HUES6 (cell line): ENCODE measurements around the gene GZMH.
"Not testable (repeated sequence)": the region's sequence is repeated elsewhere in the genome, so short reads cannot be mapped to it uniquely, and the experiment has no call there.

Experiments used
- H3K27ac ChIP-seq: 2 replicates; pipeline ENCODE4 v1.7.0; 2013; ENCODE audit warnings: low read depth, mild to moderate bottlenecking, low read length, inconsistent platforms
- H3K27me3 ChIP-seq: 2 replicates; pipeline ENCODE4 v1.6.1; 2013; ENCODE audit warnings: low read length; ENCODE audit not compliant: control insufficient read depth, insufficient read depth
- H3K36me3 ChIP-seq: 2 replicates; pipeline ENCODE4 v1.6.1; 2013; ENCODE audit warnings: low read length; ENCODE audit not compliant: control insufficient read depth, insufficient read depth
- H3K4me1 ChIP-seq: 2 replicates; pipeline ENCODE4 v1.6.1; 2013; ENCODE audit warnings: low read length; ENCODE audit not compliant: control insufficient read depth, insufficient read depth
- H3K4me3 ChIP-seq: 2 replicates; pipeline ENCODE4 v1.5.1; 2013; ENCODE audit warnings: low read depth, low read length
- H3K9ac ChIP-seq: one replicate; pipeline ENCODE4 v1.6.1; 2013; ENCODE audit warnings: mild to moderate bottlenecking, low read length
- H3K9me3 ChIP-seq: 2 replicates; pipeline ENCODE4 v1.6.1; 2013; ENCODE audit warnings: low read depth, low read length; ENCODE audit not compliant: control insufficient read depth, insufficient read depth

Gene GZMH

GRCh38 chr14:24591004-24591403, 18.5 kb downstream of the GZMH start:
- H3K36me3 ChIP-seq, H3K27me3 ChIP-seq, H3K27ac ChIP-seq, H3K4me1 ChIP-seq, H3K9ac ChIP-seq, H3K4me3 ChIP-seq: not testable (repeated sequence)
- peaks cover 23% of the 10 kb centered on the region; the same call in 1 of the 2 replicates for H3K9me3 ChIP-seq

DNA sequence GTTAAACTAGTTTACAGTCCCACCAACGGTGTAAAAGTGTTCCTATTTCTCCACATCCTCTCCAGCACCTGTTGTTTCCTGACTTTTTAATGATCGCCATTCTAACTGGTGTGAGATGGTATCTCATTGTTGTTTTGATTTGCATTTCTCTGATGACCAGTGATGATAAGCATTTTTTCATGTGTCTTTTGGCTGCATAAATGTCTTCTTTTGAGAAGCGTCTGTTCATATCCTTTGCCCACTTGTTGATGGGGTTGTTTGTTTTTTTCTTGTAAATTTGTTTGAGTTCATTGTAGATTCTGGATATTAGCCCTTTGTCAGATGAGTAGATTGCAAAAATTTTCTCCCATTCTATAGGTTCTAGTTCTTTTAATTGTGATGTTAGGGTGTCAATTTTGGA, 25.1 kb downstream of the GZMH start:
- H3K9ac ChIP-seq, H3K4me3 ChIP-seq, H3K36me3 ChIP-seq, H3K27ac ChIP-seq, H3K4me1 ChIP-seq, H3K27me3 ChIP-seq: not testable (repeated sequence)
- peaks cover 11% of the 10 kb centered on the region; the same call in 1 of the 2 replicates for H3K9me3 ChIP-seq

DNA sequence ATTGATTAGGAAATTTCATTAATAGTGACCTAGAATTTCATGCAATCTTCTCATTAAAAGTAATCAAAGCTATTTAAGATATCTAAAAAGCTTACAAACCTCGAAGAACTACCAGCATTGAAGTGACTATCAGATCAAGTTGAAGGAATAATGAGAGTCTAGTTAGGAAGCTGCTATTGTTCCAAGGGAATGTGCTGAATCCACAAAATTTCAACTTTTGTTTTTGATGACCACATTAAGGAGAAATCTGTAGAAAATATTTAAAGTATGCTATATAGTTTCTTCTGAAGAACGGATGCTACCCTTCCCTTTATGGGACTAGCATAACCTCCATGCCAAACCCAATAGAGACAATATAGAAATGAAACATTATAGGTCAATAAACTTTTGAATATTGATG, 30.9 kb downstream of the GZMH start:
- H3K9me3 ChIP-seq: no peaks in the 10 kb centered on the region
- H3K36me3 ChIP-seq: no peaks in the 10 kb centered on the region
- no peaks in the 10 kb centered on the region for H3K27me3 ChIP-seq
- H3K27ac ChIP-seq: no peak overlapping the region
- no peak overlapping the region for H3K4me3 ChIP-seq
- 0 out of 2 replicates have a peak, but pooled peaks cover 4% of the 10 kb centered on the region for H3K4me1 ChIP-seq
- H3K9ac ChIP-seq: no peak overlapping the region

DNA sequence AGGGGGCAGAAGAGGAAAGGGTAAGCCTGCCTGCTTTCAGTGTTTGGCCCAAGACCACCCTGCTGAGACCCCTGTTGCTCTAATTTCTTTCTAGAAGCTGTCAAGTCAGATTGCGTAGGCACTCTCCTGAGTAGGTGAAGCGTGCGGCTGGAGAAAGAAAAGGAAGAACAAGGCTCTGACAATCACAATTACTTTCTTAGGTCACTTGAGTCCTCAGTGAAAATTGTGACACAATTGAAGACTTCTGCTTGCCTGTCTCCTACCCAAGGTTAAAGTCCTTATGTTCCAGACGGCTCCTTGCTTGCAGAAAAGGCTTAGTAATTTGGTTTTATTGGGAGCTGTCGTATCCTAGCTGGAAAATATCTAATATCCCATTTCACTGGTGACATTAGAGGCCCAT, 32.7 kb downstream of the GZMH start:
- Histone ChIP-seq H3K27me3 (no peaks in the 10 kb centered on the region), H3K4me3 (no peak overlapping the region), H3K9me3 (no peaks in the 10 kb centered on the region), H3K9ac (no peak overlapping the region), H3K36me3 (no peaks in the 10 kb centered on the region), H3K27ac (no peak overlapping the region), H3K4me1 (0 out of 2 replicates have a peak, but pooled peaks cover 4% of the 10 kb centered on the region)

DNA sequence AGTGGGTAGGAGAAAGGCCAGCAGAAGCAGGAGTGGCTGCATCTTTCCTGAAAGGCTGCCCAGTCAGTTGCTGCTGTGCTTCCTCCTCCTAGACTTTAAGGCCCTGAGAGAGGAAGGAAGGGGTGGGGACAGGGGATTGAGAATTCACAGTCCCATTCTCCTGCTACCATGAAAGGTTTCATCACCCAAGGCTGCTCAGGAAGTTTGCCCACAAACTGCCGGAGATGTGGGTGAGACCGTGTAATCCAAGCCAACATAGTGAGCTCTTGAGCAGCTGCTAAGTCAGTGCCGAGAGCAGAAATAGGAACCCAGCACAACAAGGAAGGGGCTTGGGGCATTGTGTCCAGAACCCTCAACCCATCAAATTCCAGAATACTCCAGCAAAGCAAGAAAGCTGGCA, 33.3 kb downstream of the GZMH start, which contains the start of gene CTSG:
TSS of gene CTSG (minus strand) at position 69 of the 400 bp plus-strand sequence. CDS start at position 42, 27 bp downstream.
- Histone ChIP-seq H3K4me3 (no peak within 1 kb of the TSS), H3K27me3 (no peaks in the 10 kb centered on the region), H3K36me3 (no peaks in the 10 kb centered on the region), H3K27ac (no peak within 1 kb of the TSS), H3K9me3 (no peaks in the 10 kb centered on the region), H3K9ac (no peak within 1 kb of the TSS), H3K4me1 (0 out of 2 replicates have a peak, but pooled peaks cover 4% of the 10 kb centered on the region)

DNA sequence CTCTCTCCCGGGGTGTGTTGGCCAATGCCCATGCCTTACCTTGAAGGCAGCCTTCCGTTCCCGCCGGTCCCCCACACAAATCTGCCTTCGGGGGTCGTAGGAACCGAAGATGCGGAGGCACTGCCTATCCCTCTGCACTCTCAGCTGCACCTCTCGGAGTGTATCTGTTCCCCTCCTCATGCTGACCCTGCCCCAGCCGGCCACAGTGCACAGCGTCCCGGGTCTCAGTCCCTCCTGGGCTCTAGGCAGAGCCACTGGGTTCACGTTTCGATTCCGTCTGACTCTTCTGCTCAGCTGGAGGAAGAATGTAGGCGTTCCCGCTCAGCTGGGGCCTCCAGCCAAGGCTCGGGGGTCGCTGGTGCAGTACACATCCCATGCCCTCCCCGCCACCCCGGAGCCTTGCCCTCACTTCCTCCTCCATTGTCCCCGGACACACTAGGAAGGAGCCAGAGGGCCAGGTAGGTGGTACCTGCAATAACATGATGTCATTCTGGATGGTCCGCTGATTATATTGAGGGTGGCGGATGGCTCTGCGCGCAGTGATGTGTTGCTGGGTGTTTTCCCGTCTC, 35.2 kb downstream of the GZMH start:
- Histone ChIP-seq H3K27ac (no peak overlapping the region), H3K27me3 (no peaks in the 10 kb centered on the region), H3K9me3 (no peaks in the 10 kb centered on the region), H3K9ac (no peak overlapping the region), H3K4me3 (no peak overlapping the region), H3K36me3 (no peaks in the 10 kb centered on the region), H3K4me1 (0 out of 2 replicates have a peak, but pooled peaks cover 4% of the 10 kb centered on the region)

DNA sequence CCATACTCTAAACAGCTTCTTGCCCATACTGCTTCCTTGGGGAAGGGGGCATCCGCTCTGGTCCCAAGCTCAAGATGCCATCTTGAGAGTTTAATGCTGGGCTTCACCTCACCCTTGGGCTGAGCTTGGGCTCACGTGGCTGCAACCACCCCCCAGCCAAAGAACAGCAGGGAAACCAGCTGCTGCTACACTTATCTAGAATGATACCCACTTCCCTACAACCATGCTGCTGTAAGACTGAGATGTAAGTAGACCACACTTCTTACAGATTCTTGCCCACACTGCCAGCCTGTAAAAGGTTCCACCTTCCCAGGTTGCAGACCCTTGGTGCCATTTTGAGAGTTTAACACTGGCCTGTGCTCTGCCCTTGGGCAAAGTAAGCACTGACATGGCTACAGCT, 43.2 kb downstream of the GZMH start:
- Histone ChIP-seq H3K4me3 (no peak overlapping the region), H3K4me1 (no peaks in the 10 kb centered on the region), H3K36me3 (no peaks in the 10 kb centered on the region), H3K27ac (no peak overlapping the region), H3K9me3 (peaks cover 16% of the 10 kb centered on the region; the same call in 1 of the 2 replicates), H3K27me3 (no peaks in the 10 kb centered on the region), H3K9ac (no peak overlapping the region)

DNA sequence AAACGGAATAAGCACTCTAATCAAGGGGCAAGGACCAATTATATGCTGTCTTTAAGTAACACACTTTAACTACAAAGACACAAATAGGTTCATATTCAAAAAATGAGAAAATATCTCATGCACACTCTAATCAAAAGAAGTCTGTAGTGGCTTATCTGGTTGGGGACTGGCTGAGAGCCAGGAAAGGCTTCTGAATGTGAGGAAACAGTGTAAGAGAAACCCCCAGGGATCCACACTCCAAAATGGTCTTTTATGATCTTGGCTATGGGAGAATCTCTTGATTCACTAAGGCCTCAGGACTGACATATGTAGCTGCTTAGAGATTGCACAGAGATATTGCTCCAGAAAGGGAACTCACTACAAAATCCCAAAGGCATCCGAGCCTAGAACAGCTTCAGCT, 43.7 kb downstream of the GZMH start:
- no peak overlapping the region for H3K9ac ChIP-seq
- no peak overlapping the region for H3K4me3 ChIP-seq
- no peaks in the 10 kb centered on the region for H3K27me3 ChIP-seq
- H3K4me1 ChIP-seq: no peaks in the 10 kb centered on the region
- peaks cover 16% of the 10 kb centered on the region; the same call in 1 of the 2 replicates for H3K9me3 ChIP-seq
- H3K36me3 ChIP-seq: no peaks in the 10 kb centered on the region
- no peak overlapping the region for H3K27ac ChIP-seq

DNA sequence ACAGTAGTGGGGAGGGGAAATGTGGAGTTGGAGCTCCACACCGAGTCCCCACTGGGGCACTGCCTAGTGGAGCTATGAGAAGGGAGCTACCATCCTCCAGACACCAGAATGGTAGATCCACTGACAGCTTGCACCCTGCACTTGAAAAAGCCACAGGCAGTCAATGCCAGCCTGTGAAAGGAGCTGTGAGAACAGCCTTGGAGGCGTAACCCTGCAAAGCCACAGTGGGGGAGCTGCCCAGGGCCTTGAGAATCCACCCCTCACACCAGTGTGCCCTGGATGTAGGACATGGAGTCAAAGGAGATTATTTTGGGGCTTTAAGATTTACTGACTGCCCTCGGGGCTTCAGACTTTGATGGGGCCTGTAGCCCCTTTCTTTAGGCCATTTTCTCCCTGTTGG, 46.0 kb downstream of the GZMH start:
- H3K36me3 ChIP-seq: no peaks in the 10 kb centered on the region
- no peak overlapping the region for H3K27ac ChIP-seq
- no peak overlapping the region for H3K9ac ChIP-seq
- H3K4me1 ChIP-seq: no peaks in the 10 kb centered on the region
- H3K9me3 ChIP-seq: peaks cover 16% of the 10 kb centered on the region; the same call in 1 of the 2 replicates
- H3K4me3 ChIP-seq: no peak overlapping the region
- no peaks in the 10 kb centered on the region for H3K27me3 ChIP-seq

- H3K27ac ChIP-seq: no peak overlapping the region
- H3K27me3 ChIP-seq: no peaks in the 10 kb centered on the region
- peaks cover 13% of the 10 kb centered on the region; the same call in 1 of the 2 replicates for H3K9me3 ChIP-seq
- H3K4me3 ChIP-seq: no peak overlapping the region
- H3K9ac ChIP-seq: no peak overlapping the region
- H3K36me3 ChIP-seq: no peaks in the 10 kb centered on the region
- H3K4me1 ChIP-seq: no peaks in the 10 kb centered on the region
Observed at GRCh38 chr14:24556756-24557155, 52.7 kb downstream of the GZMH start.
